AG04449 (cell line): ENCODE data around the gene SLC35B3.

Experiments used
- CTCF ChIA-PET: fragments of 350-600 bp; formaldehyde crosslinking; extraction: SDS; loops from one replicate; lab custom pipeline; 2021; ENCODE audit warnings: antibody characterized with exemption; lab: Yijun Ruan, JAX
- POLR2A ChIA-PET: fragments of 400-600, 350-600 bp; formaldehyde crosslinking; extraction: SDS; loops from one replicate; lab custom pipeline; 2020; ENCODE audit warnings: antibody characterized with exemption, inconsistent platforms; lab: Yijun Ruan, JAX
- DNase-seq: peaks from one replicate; pipeline ENCODE4 v3.0.0-alpha.2; 2010; ENCODE audit warnings: low read depth, low spot score
- H3K4me3 ChIP-seq: 2 replicates; pipeline ENCODE4 v1.5.1; 2011; ENCODE audit warnings: low read depth, mild to moderate bottlenecking, control low read depth, low read length
- CTCF ChIP-seq: IDR thresholded peaks from one replicate; pipeline ENCODE4 v1.5.1; 2011; ENCODE audit warnings: mild to moderate bottlenecking, moderate library complexity, low read length, control low read depth, inconsistent platforms; ENCODE audit not compliant: insufficient read depth; ENCODE audit errors: missing control alignments

SLC35B3 gene

GRCh38 chr6:8375916-8376315 lies 59.4 kb downstream of the SLC35B3 start:
- CTCF ChIA-PET: no interaction called here
- H3K4me3 ChIP-seq: no peak overlapping the region
- POLR2A ChIA-PET: no interaction called here
- no peak for DNase-seq
- no peak for TF ChIP-seq CTCF
